GM18505 (cell line): ENCODE measurements around the gene SSC5D.

Experiments used
- ATAC-seq: cut with Tn5 transposase; IDR thresholded peaks from one replicate; pipeline ENCODE4 v1.9.1; 2021; ENCODE audit not compliant: unreplicated experiment
- POLR2A ChIP-seq: IDR thresholded peaks from 4 replicates; pipeline ENCODE4 v1.6.1; 2011; ENCODE audit warnings: borderline replicate concordance; ENCODE audit not compliant: insufficient read depth, insufficient read length; ENCODE audit errors: extremely low read depth

Gene SSC5D

DNA sequence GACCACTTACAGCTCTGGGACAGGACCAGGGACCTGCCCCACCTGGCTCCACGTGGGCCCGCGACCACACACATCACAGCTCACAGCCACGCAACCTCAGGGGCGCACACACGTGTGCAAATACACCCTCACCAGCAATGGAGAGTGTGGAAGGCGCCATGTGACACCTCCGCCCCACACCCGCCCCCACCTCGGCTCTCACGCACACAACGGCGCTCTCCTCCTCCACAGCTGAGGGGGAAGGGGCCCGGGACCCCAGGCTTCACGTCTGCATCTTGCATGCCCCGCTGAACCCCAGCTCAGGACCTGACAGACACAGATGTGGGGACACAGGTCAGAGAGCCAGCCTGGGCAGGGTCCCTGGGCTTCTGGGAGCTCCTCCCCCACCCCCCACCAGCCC, 38.8 kb upstream of the SSC5D start:
- no peak for TF ChIP-seq POLR2A

DNA sequence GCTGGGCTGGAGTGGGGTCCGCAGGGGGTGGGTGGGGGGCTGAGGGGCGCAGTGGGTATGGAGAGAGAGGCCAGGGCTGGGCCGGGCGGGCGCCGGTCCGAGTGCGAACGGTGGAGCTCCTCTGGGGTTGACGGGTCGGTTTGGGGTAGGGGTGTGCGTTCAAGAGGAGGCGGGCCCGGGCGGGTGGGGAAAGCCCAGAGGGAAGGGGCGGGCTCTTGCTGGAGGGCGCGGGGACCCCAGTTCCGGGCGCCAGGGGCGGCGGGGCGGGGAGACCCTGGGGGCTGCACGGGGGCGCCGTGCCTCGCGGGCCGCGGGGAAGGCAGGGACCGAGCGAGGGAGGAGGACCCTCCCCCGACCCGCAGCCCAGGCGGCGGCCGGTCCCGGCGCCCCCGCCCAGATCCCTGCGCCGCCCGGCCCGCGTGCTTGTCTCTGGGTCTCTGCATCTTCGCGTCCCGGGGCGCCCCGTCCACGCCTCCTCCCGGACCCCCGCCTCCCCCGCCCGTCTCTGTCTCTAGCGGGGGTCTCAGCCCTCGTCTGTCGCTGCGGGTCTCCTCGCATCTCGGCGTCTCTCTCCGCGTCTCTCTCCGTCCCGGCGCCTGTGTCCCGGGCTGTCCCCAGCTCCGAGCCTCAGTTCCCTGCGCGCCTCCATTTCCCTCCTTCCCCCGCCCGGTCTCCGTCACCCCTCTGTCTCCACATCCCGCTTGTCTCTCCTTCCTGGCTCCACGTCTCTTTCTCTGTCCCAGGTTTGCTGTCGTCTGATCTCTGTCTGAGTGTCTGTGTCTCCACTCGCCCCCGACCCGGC, 36.9 kb upstream of the SSC5D start:
- TF ChIP-seq POLR2A = no peak
- ATAC-seq = no peak

More for the DNA sequence above, 38.8 kb upstream of the SSC5D start:
- ATAC-seq = no peak

DNA sequence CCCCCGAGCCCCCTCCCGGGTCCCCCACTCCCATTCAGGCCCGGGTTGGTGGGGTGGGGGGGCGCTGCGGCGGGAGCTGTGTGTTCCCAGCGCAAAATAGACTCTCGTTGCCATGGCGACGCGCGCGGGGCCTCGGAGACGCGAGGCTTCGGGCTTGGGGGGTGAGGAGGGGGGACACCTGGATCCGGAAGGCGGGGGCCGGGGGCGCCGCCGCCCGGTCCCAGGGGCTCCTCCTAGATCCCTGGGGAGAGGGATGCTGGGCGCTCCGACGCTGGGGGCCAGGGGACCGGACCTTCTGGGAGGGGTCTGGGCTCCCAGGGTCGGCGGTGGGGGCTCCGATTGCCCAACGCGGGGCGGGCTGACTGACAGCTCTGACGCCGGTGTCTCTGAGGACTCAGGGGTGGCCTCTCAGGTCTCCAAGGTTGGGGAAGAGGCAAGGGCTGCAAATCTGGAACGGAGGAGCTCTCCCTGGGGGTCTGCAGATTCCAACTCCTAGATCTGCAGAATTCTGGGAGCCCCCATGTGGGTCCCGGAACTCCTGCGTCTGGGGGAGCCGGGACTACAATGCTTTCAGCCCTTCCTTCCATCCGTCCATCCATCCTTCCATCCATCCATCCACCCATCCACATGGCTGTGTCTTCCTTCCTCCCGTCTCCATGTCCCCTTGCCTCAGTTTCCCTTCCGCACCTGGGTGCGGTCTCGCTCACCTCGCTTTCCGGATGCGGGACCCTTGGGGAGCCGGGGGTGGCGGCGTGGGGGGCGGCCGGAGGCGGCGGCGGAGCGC, 36.1 kb upstream of the SSC5D start:
- no peak for TF ChIP-seq POLR2A
- ATAC-seq = no peak

- TF ChIP-seq POLR2A = no peak
- no peak for ATAC-seq
Measured at GRCh38 chr19:55452749-55453346, 35.4 kb upstream of the SSC5D start.

DNA sequence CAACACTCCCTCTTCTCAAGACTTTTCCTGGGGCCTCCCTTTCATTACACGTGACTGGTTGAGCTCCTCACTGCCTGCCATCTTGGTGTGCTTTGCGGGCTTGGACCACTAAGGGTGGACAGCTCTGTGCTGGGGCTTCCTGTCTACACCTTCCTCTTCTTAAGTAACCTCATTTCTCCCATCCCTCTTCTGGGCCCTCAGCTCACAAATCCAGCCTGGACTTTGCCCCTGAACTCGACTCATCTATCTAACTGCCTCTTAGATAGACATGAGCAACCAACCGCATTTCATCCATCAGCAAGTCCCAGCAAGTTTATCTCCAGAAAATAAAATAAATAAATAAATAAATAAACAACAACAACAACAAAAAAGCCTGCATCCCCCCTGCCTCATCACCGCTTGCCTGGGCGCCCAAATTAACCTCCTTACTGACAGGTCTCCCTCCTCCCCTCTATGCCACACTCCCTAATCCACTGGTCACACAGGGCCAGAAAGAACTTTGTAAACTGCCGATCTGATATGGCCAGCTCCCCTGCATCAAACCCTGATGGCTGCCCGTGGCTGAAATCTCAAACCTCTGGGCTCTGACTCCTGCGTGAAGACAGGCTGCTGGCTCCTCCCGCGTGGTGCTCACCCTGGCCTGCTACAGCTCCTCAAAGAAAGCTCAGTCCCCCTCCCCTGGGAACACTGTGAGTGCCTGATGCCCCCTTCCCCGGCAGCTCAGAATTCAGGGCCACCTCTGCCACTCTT, 34.5 kb upstream of the SSC5D start:
- TF ChIP-seq POLR2A = no peak
- no peak for ATAC-seq

DNA sequence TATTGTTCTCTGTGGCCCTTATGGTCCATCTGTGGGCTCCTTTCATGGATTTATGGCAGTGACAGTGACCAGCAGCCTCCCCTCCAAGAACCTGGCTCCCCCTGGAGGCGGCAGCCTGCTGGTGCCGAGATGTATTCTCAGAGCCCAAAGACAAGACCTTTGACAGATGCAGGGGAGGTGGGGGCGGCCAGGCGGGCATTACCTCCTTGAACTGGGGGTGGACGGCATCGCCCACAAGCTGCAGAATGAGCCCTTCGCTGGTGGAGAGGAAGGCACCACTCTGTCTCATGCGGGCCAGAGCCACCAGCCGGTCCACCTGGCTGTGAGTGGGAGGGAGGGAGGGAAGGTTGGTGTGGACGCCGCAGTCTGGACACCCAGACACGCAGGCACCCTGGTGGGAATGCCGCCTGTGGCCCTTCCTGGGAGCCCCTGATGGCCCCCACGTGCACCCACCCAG, 33.4 kb upstream of the SSC5D start:
- no peak for TF ChIP-seq POLR2A
- no peak for ATAC-seq

GRCh38 chr19:55455576-55456235, 32.5 kb upstream of the SSC5D start:
- TF ChIP-seq POLR2A = no peak

DNA sequence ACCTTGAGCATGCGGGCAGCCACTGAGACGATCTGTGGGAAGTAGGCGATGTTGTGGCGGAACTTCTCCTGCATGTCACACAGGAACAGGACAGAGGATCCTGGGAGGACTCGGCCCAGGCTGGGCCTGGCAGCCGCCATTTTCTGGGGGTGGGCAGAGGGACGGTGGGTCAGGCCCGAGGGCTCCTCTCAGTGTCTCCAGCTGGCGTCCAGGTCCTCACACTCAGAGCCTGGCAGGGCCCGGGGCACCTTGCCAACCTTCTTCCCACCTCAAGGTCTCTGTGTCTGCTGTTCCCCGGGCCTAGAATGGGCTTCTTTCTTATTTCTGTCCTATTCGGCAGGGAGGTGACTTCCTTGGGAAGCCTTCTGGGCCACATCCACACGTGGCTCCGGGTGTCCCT, 31.9 kb upstream of the SSC5D start:
- ATAC-seq = no peak
- no peak for TF ChIP-seq POLR2A

More at GRCh38 chr19:55455576-55456235, 32.5 kb upstream of the SSC5D start:
- ATAC-seq = no peak

DNA sequence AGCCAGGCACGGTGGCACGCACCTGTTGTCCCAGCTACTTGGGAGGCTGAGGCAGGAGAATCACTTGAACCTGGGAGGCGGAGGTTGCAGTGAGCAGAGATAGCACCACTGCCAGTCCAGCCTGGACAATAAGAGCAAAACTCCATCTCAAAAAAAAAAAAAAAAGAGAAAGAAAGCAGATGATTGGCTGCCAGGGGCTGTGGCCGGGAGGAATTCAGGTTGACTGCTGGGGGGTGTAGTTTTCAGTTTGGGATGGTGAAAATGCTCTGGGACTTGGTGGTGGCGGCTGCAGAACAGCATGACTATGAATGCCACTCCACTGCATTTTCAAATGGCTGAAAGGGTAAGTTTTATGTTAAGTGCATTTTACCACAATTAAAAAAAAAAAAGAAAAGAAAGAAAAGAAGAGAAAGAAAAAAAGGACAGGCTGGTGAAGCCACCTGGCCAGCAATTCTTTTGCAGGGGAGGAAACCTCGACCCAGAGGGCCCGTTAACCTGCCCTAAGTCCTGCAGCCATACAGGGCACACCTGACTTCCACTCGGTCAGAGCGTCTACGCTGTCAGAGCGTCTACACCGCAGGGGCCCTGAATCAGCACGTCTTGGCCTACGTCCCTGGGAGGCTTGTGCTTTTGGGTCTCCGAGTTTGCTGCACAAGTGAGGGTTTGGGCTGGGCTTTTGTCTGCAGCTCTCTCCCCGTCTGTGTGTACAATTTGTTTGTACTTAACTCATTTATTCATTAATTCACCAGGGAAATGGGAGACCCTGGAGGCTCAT, 30.4 kb upstream of the SSC5D start:
- no peak for ATAC-seq
- TF ChIP-seq POLR2A = no peak

- no peak for TF ChIP-seq POLR2A
- no peak for ATAC-seq
Measured at GRCh38 chr19:55459551-55459949, 28.7 kb upstream of the SSC5D start.

- TF ChIP-seq POLR2A = no peak
- ATAC-seq = no peak
Measured at GRCh38 chr19:55459950-55460657, 28.1 kb upstream of the SSC5D start.
